Astrocyte of the hippocampus (primary cell): Measurements from ENCODE around the gene TTC3.
A peak's percentile ranks its signal among the peaks of the same experiment; 100 is the strongest.

Experiments
- DNase-seq: peaks from one replicate; pipeline ENCODE4 v3.0.0; 2011; ENCODE audit warnings: low read depth, low spot score

TTC3 gene

DNA sequence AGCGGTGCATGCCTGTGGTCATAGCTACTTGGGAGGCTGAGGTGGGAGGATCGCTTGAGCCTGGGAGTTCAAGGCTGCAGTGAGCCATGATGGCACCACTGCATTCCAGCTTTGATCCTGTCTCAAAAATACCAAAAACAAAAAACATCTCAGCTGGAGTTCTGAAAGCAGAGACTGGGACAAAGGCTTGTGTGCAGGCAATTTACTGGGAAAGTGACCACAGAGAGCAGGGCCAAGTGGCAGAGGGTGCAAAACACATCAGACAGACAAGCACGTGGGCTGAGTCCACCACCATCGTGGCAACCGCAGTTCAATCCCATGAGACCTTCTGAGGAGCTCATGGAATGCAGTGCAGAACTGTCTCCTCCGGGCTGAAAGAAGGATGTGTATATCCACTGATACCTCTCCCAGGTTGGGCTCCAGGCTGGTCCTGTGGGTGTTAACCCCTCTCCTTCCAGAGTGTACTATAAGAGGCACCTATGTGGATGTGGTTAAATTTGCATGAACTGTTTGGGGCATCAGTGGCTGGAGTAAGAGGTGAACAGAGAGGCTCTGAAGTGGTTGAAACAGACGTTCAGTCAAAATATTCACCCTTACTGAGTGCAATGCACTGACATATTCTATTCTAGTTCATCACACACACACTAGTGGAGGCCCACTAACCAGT lies 11.0 kb upstream of the TTC3 start:
- DNase-seq: peak; percentile 74

GRCh38 chr21:37062593-37062935 lies 10.5 kb upstream of the TTC3 start:
- no peak for DNase-seq

- DNase-seq: no peak
These were observed 9.6 kb upstream of the TTC3 start for GRCh38 chr21:37063433-37063832.

- DNase-seq: no peak
These were observed 8.2 kb upstream of the TTC3 start for GRCh38 chr21:37064841-37065240.

DNA sequence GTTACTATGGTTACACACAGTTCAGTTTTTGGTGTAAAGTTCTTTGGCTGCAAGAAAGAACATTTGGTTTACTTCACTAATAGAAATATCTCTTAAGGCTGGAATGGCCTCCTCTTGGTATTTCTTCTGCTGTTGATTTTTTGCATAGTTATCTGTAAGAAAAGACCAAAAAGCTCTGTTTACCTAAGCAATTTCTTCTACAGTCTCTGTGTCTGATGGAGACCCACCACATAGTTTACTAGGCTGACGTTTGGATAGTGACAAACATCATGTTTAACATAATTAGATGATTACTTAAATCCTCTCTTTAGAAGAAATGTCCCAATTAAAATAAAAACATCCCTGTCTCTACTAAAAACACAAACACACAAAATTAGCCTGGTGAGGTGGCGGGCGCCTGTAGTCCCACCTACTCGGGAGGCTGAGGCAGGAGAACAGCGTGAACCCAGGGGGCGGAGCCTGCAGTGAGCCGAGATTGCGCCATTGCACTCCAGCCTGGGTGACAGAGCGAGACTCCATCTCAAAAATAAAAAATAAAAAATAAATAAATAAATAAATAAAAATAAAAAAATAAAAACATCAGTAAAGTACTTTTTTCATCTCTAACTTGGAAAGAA lies 7.4 kb upstream of the TTC3 start:
- no peak for DNase-seq

GRCh38 chr21:37071561-37072273 lies 1.3 kb upstream of the TTC3 start:
- DNase-seq: peak; percentile 66

GRCh38 chr21:37072274-37072987 lies 623 bp upstream of the TTC3 start:
- no peak for DNase-seq

DNA sequence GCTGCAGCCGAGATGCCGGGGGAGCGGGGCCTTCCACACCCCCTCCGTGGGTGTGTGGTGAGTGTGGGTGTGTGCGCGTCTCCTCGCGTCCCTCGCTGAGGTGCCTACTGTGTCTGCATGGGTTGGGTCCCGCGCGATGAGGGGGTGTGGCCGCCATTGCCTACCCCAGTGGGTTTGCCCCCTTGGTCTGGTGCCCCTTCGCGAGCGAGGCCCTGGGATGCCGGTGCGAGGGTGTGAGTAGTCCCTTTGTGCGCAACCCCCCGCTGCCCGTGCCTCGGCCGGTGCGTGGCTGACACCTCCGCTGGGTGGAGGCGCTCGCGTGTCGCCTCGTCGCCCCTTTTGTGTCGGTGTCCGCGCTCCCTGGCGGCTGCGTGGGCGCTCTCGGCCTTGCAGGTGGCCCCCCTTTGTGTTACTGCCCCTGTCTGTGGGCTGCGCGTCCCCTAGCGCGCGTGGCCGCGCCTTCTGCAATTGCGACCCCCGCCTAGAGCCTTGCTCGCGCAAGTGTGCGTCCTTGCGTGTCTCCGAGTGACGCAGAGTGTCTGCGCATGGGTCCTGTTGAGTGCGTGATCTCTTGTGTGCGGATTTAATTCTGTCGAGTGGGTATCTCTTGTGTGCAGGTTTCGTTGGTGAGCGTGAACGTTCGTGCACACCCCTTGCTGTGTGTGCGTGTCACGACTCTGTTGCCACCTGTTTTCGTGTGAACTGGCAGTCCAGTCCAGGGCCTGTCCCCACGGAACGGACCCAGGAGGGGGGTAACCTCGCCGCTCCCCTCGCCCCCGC lies 553 bp downstream of the TTC3 start:
- peak; percentile 55 for DNase-seq

DNA sequence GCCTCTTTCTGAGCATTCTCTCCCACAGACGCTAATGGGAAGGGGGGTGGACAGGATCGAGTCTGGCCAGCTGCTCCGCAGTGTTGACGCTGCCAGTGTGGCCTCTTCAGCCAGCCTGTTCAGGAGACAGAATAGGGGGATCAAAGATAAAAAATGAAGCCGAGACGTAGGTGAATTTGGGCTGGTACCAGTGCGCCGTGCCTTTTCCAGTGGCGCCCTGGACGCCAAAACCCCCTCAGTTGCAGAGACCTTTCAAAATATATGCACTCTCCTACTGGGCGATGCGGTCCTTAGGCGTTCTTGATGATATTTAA lies 1.1 kb downstream of the TTC3 start:
- DNase-seq: peak; percentile 41

DNA sequence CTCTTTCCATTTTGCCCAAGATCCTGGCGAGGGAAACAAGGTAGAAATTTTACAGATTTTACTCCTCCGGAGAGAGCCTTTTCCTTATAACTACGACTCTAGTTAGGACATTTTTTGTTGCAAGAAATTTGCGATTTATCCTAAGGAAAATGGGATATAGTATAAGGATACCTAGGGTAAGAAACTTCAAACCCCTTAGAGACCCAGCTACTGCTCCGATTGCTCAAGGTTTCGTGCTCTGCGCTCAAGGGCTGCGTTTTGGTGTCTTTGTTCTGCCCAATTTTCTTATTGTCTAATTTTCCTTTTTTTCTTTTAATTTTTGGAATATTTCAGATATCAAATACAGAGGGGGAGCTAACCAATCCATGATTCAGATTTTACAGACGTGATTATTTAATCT lies 1.5 kb downstream of the TTC3 start:
- no peak for DNase-seq

GRCh38 chr21:37075214-37075770 lies 2.2 kb downstream of the TTC3 start:
- no peak for DNase-seq

DNA sequence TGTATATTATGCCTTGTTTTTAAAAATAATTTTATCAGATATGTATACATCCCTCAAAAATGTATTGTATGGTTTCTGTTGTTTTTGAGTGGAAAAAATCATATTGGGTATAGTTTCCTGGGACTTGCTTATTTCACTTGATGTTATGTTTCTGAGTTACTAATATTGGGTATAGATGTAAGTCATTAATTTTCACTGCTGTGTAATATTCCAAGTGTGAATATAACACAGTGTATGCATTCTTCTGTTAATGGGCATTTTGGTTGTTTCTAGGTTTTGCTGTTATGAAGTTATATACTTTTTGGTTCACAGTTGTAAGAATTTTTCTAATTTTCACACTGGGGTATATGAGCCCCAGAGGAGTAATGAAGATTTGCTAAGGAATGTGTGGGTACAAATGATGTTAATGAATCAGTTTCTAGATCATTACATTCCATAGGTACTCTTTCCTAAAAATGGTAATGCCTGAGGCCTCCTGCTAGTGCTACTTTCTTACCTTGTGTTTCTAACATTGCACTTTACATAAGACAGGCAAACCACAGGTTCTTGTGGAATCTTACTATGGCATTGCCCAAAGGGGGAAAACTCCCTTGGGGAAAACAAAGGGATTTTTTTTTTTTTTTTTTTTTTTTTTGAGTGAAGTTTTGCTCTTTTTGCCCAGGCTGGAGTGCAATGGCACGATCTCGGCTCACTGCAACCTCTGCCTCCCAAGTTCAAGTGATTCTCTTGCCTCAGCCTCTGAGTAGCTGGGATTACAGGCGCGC lies 3.2 kb downstream of the TTC3 start:
- DNase-seq: no peak

GRCh38 chr21:37077403-37077802 lies 4.3 kb downstream of the TTC3 start:
- DNase-seq: no peak

- no peak for DNase-seq
These were observed 6.3 kb downstream of the TTC3 start for GRCh38 chr21:37079211-37079824.

DNA sequence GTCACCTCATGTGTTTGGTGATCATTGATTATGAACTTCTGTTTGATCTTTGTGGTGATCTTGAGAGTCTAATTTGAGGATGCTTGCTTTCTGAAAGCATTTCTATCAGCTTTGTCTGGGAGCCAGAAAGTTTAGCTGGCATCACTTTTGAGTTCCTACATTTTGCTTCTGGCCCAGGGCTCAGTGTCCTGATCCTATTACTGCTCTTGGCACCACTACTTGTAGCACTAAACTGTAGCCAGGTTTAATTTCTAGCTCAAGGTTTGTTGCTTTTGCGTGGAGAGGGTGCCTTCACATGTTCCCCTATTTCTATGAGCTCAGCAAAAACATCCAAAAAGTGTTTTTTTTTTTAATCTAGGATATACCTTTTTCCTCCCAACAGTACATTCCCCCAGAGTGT lies 9.3 kb downstream of the TTC3 start:
- DNase-seq: no peak

DNA sequence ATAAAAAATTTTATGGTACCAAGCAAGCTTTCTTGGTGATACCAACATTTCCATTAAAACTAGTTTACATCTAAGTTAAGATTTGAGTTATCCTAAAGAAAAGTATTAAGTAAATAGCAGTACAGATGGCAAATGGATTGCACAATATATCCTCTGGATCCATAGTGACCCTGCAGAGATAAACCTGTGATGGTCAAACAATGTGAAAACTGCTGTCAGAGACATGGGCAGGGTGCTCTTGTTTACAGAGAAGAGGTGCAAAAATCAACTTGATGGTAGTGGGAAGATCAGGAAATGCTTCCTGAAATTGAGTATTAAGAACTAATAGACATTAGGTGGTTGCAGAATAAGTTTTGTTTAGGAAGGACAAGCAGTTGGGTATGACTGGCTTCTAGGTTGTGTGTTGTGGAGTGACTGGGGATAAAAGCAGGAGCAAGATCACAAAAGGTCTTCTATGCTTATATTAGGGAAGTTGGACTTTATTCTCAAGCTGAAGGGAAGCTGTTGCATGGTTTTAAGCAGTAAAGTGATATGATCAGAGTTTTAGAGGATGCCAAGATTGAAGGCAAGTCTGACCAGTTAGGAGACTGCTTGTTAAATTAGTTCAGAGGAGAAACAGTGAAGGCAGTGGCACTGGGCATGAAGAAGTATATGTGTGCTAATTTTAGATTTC lies 9.9 kb downstream of the TTC3 start:
- no peak for DNase-seq

GRCh38 chr21:37085726-37086125 lies 12.7 kb downstream of the TTC3 start:
- no peak for DNase-seq

DNA sequence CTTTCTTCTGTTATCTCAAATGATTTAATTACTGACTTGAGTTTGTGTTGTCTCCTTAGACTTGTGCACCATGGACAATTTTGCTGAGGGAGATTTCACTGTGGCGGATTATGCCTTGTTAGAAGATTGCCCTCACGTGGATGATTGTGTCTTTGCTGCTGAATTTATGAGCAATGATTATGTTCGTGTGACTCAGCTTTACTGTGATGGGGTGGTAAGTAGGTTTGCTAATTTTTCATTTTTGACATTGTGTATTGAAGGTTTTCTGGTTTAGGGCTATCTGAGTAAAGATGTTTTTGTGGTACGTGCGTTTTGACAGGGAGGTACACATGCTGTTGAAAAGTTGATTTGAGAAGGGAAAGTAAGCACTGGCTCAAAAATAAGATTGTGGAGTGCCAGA lies 14.1 kb downstream of the TTC3 start:
- peak; percentile 41 for DNase-seq

DNA sequence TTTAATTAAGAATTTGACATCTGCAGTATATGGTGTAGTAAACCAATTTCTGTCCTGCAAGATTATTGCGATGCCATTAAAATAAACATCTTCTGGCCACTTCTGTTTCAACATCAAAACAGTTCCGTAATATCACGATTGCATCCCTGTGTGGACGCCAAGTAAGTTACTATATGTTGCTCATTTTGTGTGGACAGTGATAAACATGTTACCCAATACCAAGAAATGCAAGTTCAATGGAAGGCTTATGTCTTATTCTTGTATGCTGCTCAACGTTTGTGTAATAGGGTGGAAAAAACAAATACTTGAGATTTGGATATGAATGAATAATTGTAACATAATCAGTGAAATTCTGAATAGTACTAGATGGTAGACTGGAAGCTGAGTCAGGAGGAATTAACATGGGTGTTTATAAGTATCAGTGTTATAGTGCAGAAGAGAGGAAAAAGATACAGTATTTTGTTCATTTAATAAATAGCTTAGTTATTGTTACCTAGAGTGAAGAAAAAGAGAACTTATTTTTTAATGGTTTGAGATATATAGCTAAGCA lies 15.2 kb downstream of the TTC3 start:
- no peak for DNase-seq

DNA sequence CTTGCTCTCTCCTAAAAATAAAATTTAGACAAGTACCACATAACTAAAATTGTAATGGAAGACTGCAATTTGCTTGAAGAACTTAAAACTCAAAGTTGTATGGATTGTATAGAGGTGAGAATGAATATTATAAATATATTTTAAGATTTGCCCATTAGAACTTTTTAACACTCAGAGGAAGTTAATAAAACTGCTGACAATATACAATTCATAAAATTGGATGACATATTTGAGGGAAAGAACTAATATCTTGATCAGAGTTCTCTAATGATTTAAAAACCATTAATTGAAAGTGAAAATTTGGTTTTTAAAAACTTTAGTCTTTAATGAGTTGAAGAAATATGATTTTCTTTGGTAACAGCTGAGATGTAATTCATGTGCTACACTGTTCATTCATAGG lies 20.9 kb downstream of the TTC3 start:
- DNase-seq: no peak
